HepG2 (cell line): ENCODE results near the gene GPR15. TPM values are rescaled to one million over a fixed set of nuclear protein-coding genes. Genes with fewer than 3 reads are reported as not detected.

ENCODE experiments used
- AHR ChIP-seq: IDR thresholded peaks from 2 replicates; pipeline ENCODE4 v1.6.1; 2018; ENCODE audit warnings: missing genetic modification reagents, missing compliant biosample characterization
- CAMTA2 ChIP-seq: sonication (generic); formaldehyde crosslinking; IDR thresholded peaks from 2 replicates; pipeline ENCODE4 v1.4.0; 2020; ENCODE audit warnings: mild to moderate bottlenecking, missing genetic modification reagents, borderline replicate concordance
- CSRNP2 ChIP-seq: sonication (generic); formaldehyde crosslinking; conservative IDR thresholded peaks from 2 replicates; pipeline ENCODE4 v1.8.0; 2022; ENCODE audit warnings: low read depth, missing genetic modification reagents
- FOXJ3 ChIP-seq: sonication (generic); formaldehyde crosslinking; IDR thresholded peaks from 2 replicates; pipeline ENCODE4 v1.4.0; 2020; ENCODE audit warnings: missing genetic modification reagents, mild to moderate bottlenecking, borderline replicate concordance
- FOXM1 ChIP-seq: sonication (generic); formaldehyde crosslinking; IDR thresholded peaks from 2 replicates; pipeline ENCODE4 v1.5.0; 2020; ENCODE audit warnings: missing genetic modification reagents
- GABPA ChIP-seq, 2 experiments: IDR thresholded peaks; 2 replicates each; pipeline ENCODE4 v1.6.1; 2011 to 2016; ENCODE audit warnings: low read depth in 2 of 2, low read length in 1 of 2, missing biosample characterization in 1 of 2, missing genetic modification characterization in 1 of 2
- GATAD1 ChIP-seq: IDR thresholded peaks from 2 replicates; pipeline ENCODE4 v1.6.1; 2016; ENCODE audit warnings: missing genetic modification reagents, missing compliant biosample characterization
- HNRNPLL ChIP-seq: fragments of 200-400 bp; formaldehyde crosslinking; IDR thresholded peaks from 2 replicates; pipeline ENCODE4 v1.6.1; 2017; ENCODE audit warnings: mild to moderate bottlenecking, low read depth, low read length; ENCODE audit not compliant: poor library complexity, severe bottlenecking
- KAT7 ChIP-seq: IDR thresholded peaks from 2 replicates; pipeline ENCODE4 v1.6.1; 2018; ENCODE audit warnings: borderline replicate concordance, missing compliant biosample characterization
- RARA ChIP-seq: IDR thresholded peaks from 2 replicates; pipeline ENCODE4 v1.6.1; 2016; ENCODE audit warnings: missing genetic modification reagents, missing compliant biosample characterization
- SKI ChIP-seq: fragments of 450-650 bp; IDR thresholded peaks from one replicate; pipeline ENCODE4 v1.6.1; 2018; ENCODE audit warnings: mild to moderate bottlenecking; ENCODE audit not compliant: partially characterized antibody
- SRSF9 ChIP-seq: fragments of 200-400 bp; formaldehyde crosslinking; IDR thresholded peaks from 2 replicates; pipeline ENCODE4 v1.6.1; 2018; ENCODE audit warnings: borderline replicate concordance, mild to moderate bottlenecking, low read depth, low read length; ENCODE audit not compliant: insufficient read depth, poor library complexity, severe bottlenecking
- ZHX2 ChIP-seq, 2 experiments: sonication (generic) in 1 of 2; formaldehyde crosslinking in 1 of 2; IDR thresholded peaks; 2 replicates each; pipeline versions ENCODE4 v1.6.1 to v1.9.0; 2014 to 2022; ENCODE audit warnings: antibody characterized with exemption in 1 of 2, borderline replicate concordance in 1 of 2, inconsistent platforms in 1 of 2, low read depth in 1 of 2, missing genetic modification reagents in 1 of 2
- ZNF281 ChIP-seq: sonication (generic); formaldehyde crosslinking; IDR thresholded peaks from 2 replicates; pipeline ENCODE4 v1.4.0; 2020; ENCODE audit warnings: missing genetic modification reagents, borderline replicate concordance
- ZNF292 ChIP-seq: sonication (generic); formaldehyde crosslinking; IDR thresholded peaks from 2 replicates; pipeline ENCODE4 v1.8.1; 2022; ENCODE audit warnings: mild to moderate bottlenecking, low read depth, missing genetic modification reagents, borderline replicate concordance
- ZNF468 ChIP-seq: sonication (generic); formaldehyde crosslinking; IDR thresholded peaks from 2 replicates; pipeline ENCODE4 v1.8.0; 2022; ENCODE audit warnings: mild to moderate bottlenecking, moderate library complexity, missing genetic modification reagents
- ZNF556 ChIP-seq: sonication (generic); formaldehyde crosslinking; IDR thresholded peaks from 2 replicates; pipeline ENCODE4 v1.4.0; 2020; ENCODE audit warnings: mild to moderate bottlenecking, missing genetic modification reagents, borderline replicate concordance
- ZNF724P ChIP-seq: sonication (generic); formaldehyde crosslinking; IDR thresholded peaks from 2 replicates; pipeline ENCODE4 v1.8.0; 2022; ENCODE audit warnings: missing genetic modification reagents, borderline replicate concordance
- polyA plus RNA-seq, 8 experiments: library from polyadenylated mRNA; depleted of rRNA in 3 of 8; stranded (reverse) in 7 of 8; unstranded in 1 of 8; fragments of >200 nt; fragmentation: Illumina TruSeq in 4 of 8; extraction: Trizol in 4 of 8; gene quantifications; 2 replicates each; pipeline versions ENCODE4 v1.2.1 to v1.2.3, GENCODE V29; 2011 to 2016; ENCODE audit warnings: low read depth in 4 of 8, missing spikeins in 1 of 8, mixed read lengths in 1 of 8; ENCODE audit not compliant: insufficient read depth in 1 of 8
- total RNA-seq, 5 experiments: library from RNA; depleted of rRNA; stranded (reverse); fragments of >200 nt; fragmentation: Illumina TruSeq; extraction: Trizol; gene quantifications; 2 replicates each; pipeline ENCODE4 v1.2.3, GENCODE V29; 2016; ENCODE audit warnings: low read depth in 1 of 5

GPR15 gene
- total and polyA plus RNA-seq, 2 of the 13 experiments (the other 11 are each of a cell fraction or from before 2014, with no cell fraction given) = not detected

- no peak for TF ChIP-seq ZNF281 (CRISPR knock-in tag)
- TF ChIP-seq KAT7 (CRISPR knock-in tag) = 0 out of 2 replicates have a peak, but pooled peaks have one; percentile 60
- no peak for TF ChIP-seq ZNF468
- peak; percentile 43; the same call in 1 of the 2 replicates for TF ChIP-seq GABPA (IDR thresholded peaks at IDR 0.05; ENCODE audit: low read depth, low read length)
- TF ChIP-seq GABPA (CRISPR knock-in tag; IDR thresholded peaks at IDR 0.05; ENCODE audit: low read depth) = peak; percentile 82
- TF ChIP-seq CAMTA2 (CRISPR knock-in tag) = no peak
- no peak for TF ChIP-seq SKI
- TF ChIP-seq ZNF556 (CRISPR knock-in tag) = no peak; the same call in 1 of the 2 replicates
- no peak for TF ChIP-seq ZNF292
- no peak for TF ChIP-seq FOXM1
- no peak for TF ChIP-seq FOXJ3 (CRISPR knock-in tag)
- no peak for TF ChIP-seq RARA (CRISPR knock-in tag)
- no peak for TF ChIP-seq CSRNP2 (CRISPR knock-in tag)
- no peak for TF ChIP-seq ZHX2 (IDR thresholded peaks at IDR 0.05; ENCODE audit: low read depth)
- no peak for TF ChIP-seq ZHX2 (CRISPR knock-in tag; IDR thresholded peaks at IDR 0.05; ENCODE audit: borderline replicate concordance)
- TF ChIP-seq AHR (CRISPR knock-in tag) = peak; percentile 20; the same call in 1 of the 2 replicates
- peak; percentile 63 for TF ChIP-seq GATAD1 (CRISPR knock-in tag)
- TF ChIP-seq HNRNPLL = peak; percentile 69
- no peak for TF ChIP-seq SRSF9
- no peak for TF ChIP-seq ZNF724P (CRISPR knock-in tag)
Observed at GRCh38 chr3:98522544-98523281, 9.1 kb upstream of the GPR15 start, which contains the start of gene CLDND1 (continued).
